SIG-M5 treated with dmso at 0.1 percent for 504 hours (cell line): Measurements from ENCODE around the gene ERG.

ENCODE experiments used
- DNase-seq: peaks from one replicate; lab custom pipeline; 2025; ENCODE audit not compliant: unreplicated experiment; lab: John Stamatoyannopoulos, UW

ERG gene

GRCh38 chr21:38438462-38438893, 59.8 kb downstream of the ERG start:
- DNase-seq: no peak

- DNase-seq: no peak
Measured at GRCh38 chr21:38436341-38436740, 61.9 kb downstream of the ERG start.

GRCh38 chr21:38434913-38435533, 63.3 kb downstream of the ERG start:
- no peak for DNase-seq

- DNase-seq: no peak
Measured at GRCh38 chr21:38433471-38433870, 64.8 kb downstream of the ERG start.

- DNase-seq: no peak
Measured at GRCh38 chr21:38430401-38430984, 67.8 kb downstream of the ERG start.

GRCh38 chr21:38429011-38429410, 69.3 kb downstream of the ERG start:
- no peak for DNase-seq

GRCh38 chr21:38428211-38428610, 70.1 kb downstream of the ERG start:
- DNase-seq: no peak

GRCh38 chr21:38424305-38425019, 73.8 kb downstream of the ERG start:
- no peak for DNase-seq

- no peak for DNase-seq
Measured at GRCh38 chr21:38422082-38422481, 76.2 kb downstream of the ERG start.

GRCh38 chr21:38420140-38420539, 78.1 kb downstream of the ERG start:
- no peak for DNase-seq

- no peak for DNase-seq
Measured at GRCh38 chr21:38417726-38418125, 80.6 kb downstream of the ERG start.

- no peak for DNase-seq
Measured at GRCh38 chr21:38416791-38417190, 81.5 kb downstream of the ERG start.

- no peak for DNase-seq
Measured at GRCh38 chr21:38413958-38414548, 84.2 kb downstream of the ERG start.

GRCh38 chr21:38410466-38410865, 87.8 kb downstream of the ERG start:
- DNase-seq: no peak

- DNase-seq: no peak
Measured at GRCh38 chr21:38409907-38410306, 88.4 kb downstream of the ERG start.

GRCh38 chr21:38404177-38404576, 94.1 kb downstream of the ERG start:
- DNase-seq: no peak

- no peak for DNase-seq
Measured at GRCh38 chr21:38402795-38403194, 95.5 kb downstream of the ERG start.

- no peak for DNase-seq
Measured at GRCh38 chr21:38402291-38402690, 96.0 kb downstream of the ERG start.

- DNase-seq: no peak
Measured at GRCh38 chr21:38401191-38401926, 96.9 kb downstream of the ERG start.

GRCh38 chr21:38400195-38400919, 97.9 kb downstream of the ERG start:
- DNase-seq: no peak

GRCh38 chr21:38399103-38399502, 99.2 kb downstream of the ERG start:
- no peak for DNase-seq
